ENCODE data around the gene SCLT1. TPM values are rescaled to one million over a fixed set of nuclear protein-coding genes. Genes with fewer than 3 reads are reported as not detected.

Gene SCLT1
- total RNA-seq, 1 experiment from 2014 or later, result 24.1 TPM

- ChIA-PET CTCF (no interaction called here), POLR2A (ENCODE audit: low non-redundant PET) (no interaction called here)
- TF ChIP-seq CTCF (conservative IDR thresholded peaks at IDR 0.05; ENCODE audit: low read depth, low read length), result no peak
- no peak for TF ChIP-seq EZH2 (IDR thresholded peaks at IDR 0.05; ENCODE audit: borderline replicate concordance, low read depth, low read length, poor library complexity, severe bottlenecking)
- no peak overlapping the region for H3K4me3 ChIP-seq (ENCODE audit: low read depth, low read length, poor library complexity, severe bottlenecking)
- intact Hi-C loops (cut with micrococcal nuclease; ENCODE audit: unreplicated experiment), result no loop called here
- no peak for DNase-seq (ENCODE audit: low spot score)
- BruUV-seq (replicated peaks), result no TSS peak
- peaks cover 7% of the 10 kb centered on the region for H3K4me1 ChIP-seq (ENCODE audit: insufficient read depth, low read length, poor library complexity, severe bottlenecking)
- H3K27me3 ChIP-seq (replicated peaks; ENCODE audit: insufficient read depth, low read depth, low read length, poor library complexity), result no peaks in the 10 kb centered on the region
- H3K27ac ChIP-seq (ENCODE audit: low read depth, low read length, poor library complexity, severe bottlenecking), result no peak overlapping the region
- no peaks in the 10 kb centered on the region for H3K36me3 ChIP-seq (ENCODE audit: insufficient read depth, low read length, poor library complexity, severe bottlenecking)
- no peaks in the 10 kb centered on the region for H3K9me3 ChIP-seq (ENCODE audit: low read depth, low read length, poor library complexity, severe bottlenecking)
Measured at GRCh38 chr4:128880662-128881061, 212.7 kb downstream of the SCLT1 start.

GRCh38 chr4:128879971-128880370, 213.4 kb downstream of the SCLT1 start:
- Histone ChIP-seq H3K36me3 (ENCODE audit: insufficient read depth, low read length, poor library complexity, severe bottlenecking) (no peaks in the 10 kb centered on the region), H3K9me3 (ENCODE audit: low read depth, low read length, poor library complexity, severe bottlenecking) (no peaks in the 10 kb centered on the region), H3K27ac (ENCODE audit: low read depth, low read length, poor library complexity, severe bottlenecking) (no peak overlapping the region), H3K4me1 (ENCODE audit: insufficient read depth, low read length, poor library complexity, severe bottlenecking) (peaks cover 7% of the 10 kb centered on the region), H3K4me3 (ENCODE audit: low read depth, low read length, poor library complexity, severe bottlenecking) (no peak overlapping the region), H3K27me3 (replicated peaks; ENCODE audit: insufficient read depth, low read depth, low read length, poor library complexity) (no peaks in the 10 kb centered on the region)
- no peak for DNase-seq (ENCODE audit: low spot score)
- no peak for TF ChIP-seq EZH2 (IDR thresholded peaks at IDR 0.05; ENCODE audit: borderline replicate concordance, low read depth, low read length, poor library complexity, severe bottlenecking)
- TF ChIP-seq CTCF (conservative IDR thresholded peaks at IDR 0.05; ENCODE audit: low read depth, low read length), result no peak
- intact Hi-C loops (cut with micrococcal nuclease; ENCODE audit: unreplicated experiment), result no loop called here
- ChIA-PET POLR2A (ENCODE audit: low non-redundant PET) (no interaction called here), CTCF (no interaction called here)
- BruUV-seq (replicated peaks), result no TSS peak

- Histone ChIP-seq H3K27ac (ENCODE audit: low read depth, low read length, poor library complexity, severe bottlenecking) (no peak overlapping the region), H3K9me3 (ENCODE audit: low read depth, low read length, poor library complexity, severe bottlenecking) (no peaks in the 10 kb centered on the region), H3K4me1 (ENCODE audit: insufficient read depth, low read length, poor library complexity, severe bottlenecking) (peaks cover 7% of the 10 kb centered on the region), H3K36me3 (ENCODE audit: insufficient read depth, low read length, poor library complexity, severe bottlenecking) (no peaks in the 10 kb centered on the region), H3K27me3 (replicated peaks; ENCODE audit: insufficient read depth, low read depth, low read length, poor library complexity) (no peaks in the 10 kb centered on the region), H3K4me3 (ENCODE audit: low read depth, low read length, poor library complexity, severe bottlenecking) (no peak overlapping the region)
- BruUV-seq (replicated peaks), result no TSS peak
- TF ChIP-seq EZH2 (IDR thresholded peaks at IDR 0.05; ENCODE audit: borderline replicate concordance, low read depth, low read length, poor library complexity, severe bottlenecking) (no peak), CTCF (conservative IDR thresholded peaks at IDR 0.05; ENCODE audit: low read depth, low read length) (no peak)
- intact Hi-C loops (cut with micrococcal nuclease; ENCODE audit: unreplicated experiment), result no loop called here
- POLR2A ChIA-PET (ENCODE audit: low non-redundant PET), result no interaction called here
- CTCF ChIA-PET, result no interaction called here
- no peak for DNase-seq (ENCODE audit: low spot score)
Measured at GRCh38 chr4:128879283-128879682, 214.1 kb downstream of the SCLT1 start.

Data from A673 (cell line).